MV-4-11 (cell line): ENCODE measurements around the gene PRDM12.

ENCODE experiments used
- DNase-seq: peaks from one replicate; lab custom pipeline; 2025; lab: John Stamatoyannopoulos, UW

PRDM12 gene

GRCh38 chr9:130720762-130721161 lies 56.4 kb downstream of the PRDM12 start:
- DNase-seq: no peak

GRCh38 chr9:130728721-130729120 lies 64.3 kb downstream of the PRDM12 start:
- DNase-seq: no peak

GRCh38 chr9:130729145-130729544 lies 64.8 kb downstream of the PRDM12 start:
- no peak for DNase-seq

GRCh38 chr9:130731355-130731754 lies 67.0 kb downstream of the PRDM12 start:
- no peak for DNase-seq

- no peak for DNase-seq
Measured at GRCh38 chr9:130732136-130732535, 67.7 kb downstream of the PRDM12 start.
